Colon (tissue), 2 donors: Measurements from ENCODE around the gene PALLD.
"Not testable (repeated sequence)": the region's sequence is repeated elsewhere in the genome, so short reads cannot be mapped to it uniquely, and the experiment has no call there.

Experiments used
- FAIRE-seq: peaks from 2 replicates; lab custom pipeline; 2012; peaks lifted over from hg19 to GRCh38; lab: Jason Lieb, UNC
- donor health status: control.
- donor health status: control.

Gene PALLD

DNA sequence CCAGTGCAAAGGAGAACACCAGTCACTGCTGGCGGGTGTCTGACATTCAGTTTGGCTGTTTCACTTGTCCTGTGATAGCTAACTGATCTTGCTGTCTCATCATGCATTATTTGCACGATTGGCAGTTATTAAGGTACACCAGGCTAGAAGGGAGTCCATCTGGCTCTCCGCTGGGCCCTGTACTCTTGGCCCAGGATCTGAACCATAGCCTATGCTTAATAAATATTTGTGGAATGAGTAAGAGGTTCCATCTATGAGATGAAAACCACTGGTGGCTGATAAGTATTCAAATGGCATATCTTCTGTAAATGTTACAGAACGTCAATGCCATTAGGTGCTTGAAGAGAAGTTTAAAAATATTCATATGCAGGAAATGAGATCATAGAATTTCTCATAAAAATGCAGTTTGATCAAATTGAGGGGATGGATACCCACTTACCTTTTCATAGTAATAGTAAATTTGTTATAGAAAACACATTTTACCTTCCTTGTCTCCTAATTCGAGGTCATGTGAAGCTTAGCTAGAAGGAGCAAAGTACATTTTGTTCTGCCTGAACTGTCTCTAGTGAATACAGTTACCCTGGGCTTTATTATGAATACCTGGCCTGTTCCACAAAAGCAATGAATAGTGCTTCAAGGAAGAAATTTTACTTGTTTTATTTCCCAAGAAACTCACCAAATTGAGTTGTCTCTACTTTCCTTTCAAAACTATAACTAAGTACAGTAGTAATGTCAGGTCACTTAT lies 299.7 kb downstream of the PALLD start:
- no peak for FAIRE-seq

GRCh38 chr4:168797194-168797593 lies 300.3 kb downstream of the PALLD start:
- no peak for FAIRE-seq

- FAIRE-seq, result no peak
These were observed 301.0 kb downstream of the PALLD start for GRCh38 chr4:168797738-168798375.

DNA sequence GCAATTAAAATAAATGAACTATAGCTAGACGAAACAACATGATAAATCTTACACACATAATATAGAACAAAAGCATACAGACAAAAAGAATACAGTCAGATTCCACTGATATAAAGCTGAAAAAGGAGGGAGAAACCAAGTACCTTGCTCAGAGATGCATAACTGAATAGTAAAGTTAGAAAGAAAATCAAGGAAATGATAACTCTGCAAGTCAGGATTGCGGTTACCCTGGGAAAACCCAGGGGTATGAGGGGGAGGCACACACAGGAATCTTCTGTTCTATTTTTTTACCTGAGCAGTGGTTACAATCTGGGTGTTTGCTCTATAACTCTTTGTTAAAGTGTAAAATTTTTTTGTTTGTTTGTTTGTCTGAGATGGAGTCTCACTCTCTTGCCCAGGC lies 304.1 kb downstream of the PALLD start:
- FAIRE-seq, result no peak

GRCh38 chr4:168802222-168802621 lies 305.4 kb downstream of the PALLD start:
- FAIRE-seq, result no peak

- not testable (repeated sequence) for FAIRE-seq
These were observed 306.2 kb downstream of the PALLD start for GRCh38 chr4:168803052-168803451.

DNA sequence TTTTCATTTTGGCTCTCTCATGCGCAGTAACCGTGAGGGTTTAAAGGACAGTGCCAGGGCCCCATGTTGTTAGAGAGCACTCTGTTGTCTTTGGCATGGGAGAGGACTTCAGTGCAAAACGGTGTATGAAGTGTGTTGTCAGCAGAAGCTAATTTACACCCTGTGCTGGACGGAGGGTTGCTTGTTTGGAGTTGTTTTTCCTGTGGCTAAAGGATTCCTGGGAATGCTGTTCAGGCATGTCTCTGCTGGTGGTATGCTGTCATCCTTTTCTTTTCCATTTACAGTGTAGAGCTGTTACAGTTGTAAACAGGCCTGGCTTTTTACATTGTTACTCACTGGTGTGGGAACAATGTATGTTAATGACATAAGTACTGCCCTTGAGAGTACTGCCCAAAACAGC lies 306.9 kb downstream of the PALLD start:
- no peak for FAIRE-seq

DNA sequence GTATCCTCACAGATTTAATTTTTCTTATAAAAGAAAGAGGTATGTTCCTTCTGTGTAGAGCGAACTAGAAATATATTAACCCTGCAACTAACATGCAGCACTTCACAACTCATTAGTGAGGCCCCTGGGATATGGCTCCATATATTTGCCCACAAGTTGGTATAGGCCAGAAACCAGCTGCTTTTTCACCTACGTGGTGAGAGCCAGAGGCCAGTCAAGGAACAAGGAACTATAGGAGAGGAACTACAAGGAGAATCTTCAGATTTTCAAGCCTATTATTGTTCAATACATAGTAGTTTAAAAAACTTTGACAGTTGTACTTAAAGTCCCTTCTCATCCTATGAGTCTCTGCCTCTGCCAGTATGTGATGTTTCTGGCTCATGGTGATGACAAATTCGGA lies 307.3 kb downstream of the PALLD start:
- no peak for FAIRE-seq

GRCh38 chr4:168805341-168805740 lies 308.5 kb downstream of the PALLD start:
- no peak for FAIRE-seq

DNA sequence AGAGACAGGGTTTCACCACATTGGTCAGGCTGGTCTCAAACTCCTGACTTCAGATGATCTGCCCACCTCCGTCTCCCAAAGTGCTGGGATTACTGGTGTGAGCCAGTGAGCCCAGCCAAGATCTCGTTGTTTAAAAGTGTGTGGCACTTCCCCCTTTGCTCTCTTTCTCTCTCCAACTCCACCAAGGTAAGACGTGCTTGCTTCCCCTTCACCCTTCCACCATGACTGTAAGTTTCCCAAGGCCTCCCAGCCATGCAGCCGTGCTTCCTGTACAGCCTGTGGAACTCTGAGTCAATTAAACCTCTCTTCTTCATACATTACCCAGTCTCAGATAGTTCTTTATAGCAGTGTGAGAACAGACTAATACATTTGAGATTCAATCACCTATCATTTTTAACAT lies 309.4 kb downstream of the PALLD start:
- not testable (repeated sequence) for FAIRE-seq

- no peak for FAIRE-seq
These were observed 314.4 kb downstream of the PALLD start for GRCh38 chr4:168811207-168811606.

GRCh38 chr4:168811786-168812651 lies 315.2 kb downstream of the PALLD start:
- FAIRE-seq, result no peak

- FAIRE-seq, result no peak
These were observed 316.0 kb downstream of the PALLD start for GRCh38 chr4:168812806-168813205.

GRCh38 chr4:168813890-168814289 lies 317.0 kb downstream of the PALLD start:
- no peak for FAIRE-seq

DNA sequence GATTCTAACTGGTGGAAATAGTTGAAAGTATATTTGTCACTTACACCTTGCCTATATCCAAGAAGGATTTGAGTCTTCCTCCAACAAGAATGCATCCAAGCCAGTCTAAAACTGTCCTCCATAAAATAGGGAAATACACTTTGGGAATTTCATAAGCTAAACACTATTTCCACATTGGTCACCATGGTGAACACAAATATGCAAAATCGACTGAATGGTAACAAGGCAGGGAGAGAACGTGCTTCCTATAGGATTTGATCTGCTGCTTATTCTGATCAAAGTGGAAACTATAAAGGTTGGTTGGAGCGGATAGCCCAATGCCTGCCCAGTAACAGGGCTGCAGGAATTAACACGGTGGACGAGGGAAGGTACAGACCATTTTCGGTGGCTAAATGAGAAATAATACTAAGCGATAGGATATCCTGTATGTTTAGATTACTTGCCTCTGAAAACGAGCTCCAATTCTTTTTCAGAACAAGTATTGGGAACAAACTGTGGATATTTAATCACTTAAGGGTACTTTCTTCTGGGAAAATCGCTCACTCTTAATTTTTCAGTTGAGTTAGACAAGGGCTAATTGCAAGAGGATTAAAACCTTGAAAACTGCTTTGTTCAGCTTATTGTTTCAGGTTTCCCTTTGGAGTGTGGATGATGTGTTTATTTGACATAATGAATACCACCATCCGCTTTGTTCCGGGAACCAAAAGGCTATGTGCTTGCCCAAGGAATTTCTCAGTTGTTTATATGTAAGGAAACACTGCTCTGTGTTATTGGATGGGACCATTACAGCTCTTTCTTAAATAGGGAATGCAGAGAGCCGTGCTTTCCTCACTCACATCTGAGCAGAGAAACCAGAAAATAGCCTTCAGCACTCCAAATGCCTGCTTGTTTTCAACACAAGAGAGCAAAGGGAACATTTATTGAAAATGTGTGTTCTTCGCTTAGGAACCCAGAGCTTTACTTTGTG lies 318.8 kb downstream of the PALLD start:
- FAIRE-seq, result no peak

- no peak for FAIRE-seq
These were observed 320.5 kb downstream of the PALLD start for GRCh38 chr4:168817370-168817769.

DNA sequence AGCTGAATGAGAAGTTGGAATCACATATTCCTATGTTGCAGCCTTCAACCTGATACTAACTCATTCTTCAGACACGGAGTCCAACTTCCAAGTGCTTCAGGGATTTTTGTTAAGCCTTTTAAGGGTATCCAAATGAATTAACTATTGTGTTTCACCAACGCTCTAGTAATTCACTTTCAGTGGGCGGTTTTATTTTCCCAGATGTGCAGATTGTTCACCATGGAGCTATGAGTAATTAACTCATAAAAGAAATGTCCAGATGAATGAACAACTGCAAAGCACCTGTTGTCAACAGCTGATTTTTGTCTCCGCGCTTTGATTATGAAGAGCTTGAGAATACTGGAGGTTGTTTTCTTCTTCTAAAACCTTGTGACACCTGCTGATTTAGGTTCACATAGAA lies 325.6 kb downstream of the PALLD start:
- FAIRE-seq, result no peak

GRCh38 chr4:168825975-168826374 lies 329.1 kb downstream of the PALLD start:
- FAIRE-seq, result no peak

DNA sequence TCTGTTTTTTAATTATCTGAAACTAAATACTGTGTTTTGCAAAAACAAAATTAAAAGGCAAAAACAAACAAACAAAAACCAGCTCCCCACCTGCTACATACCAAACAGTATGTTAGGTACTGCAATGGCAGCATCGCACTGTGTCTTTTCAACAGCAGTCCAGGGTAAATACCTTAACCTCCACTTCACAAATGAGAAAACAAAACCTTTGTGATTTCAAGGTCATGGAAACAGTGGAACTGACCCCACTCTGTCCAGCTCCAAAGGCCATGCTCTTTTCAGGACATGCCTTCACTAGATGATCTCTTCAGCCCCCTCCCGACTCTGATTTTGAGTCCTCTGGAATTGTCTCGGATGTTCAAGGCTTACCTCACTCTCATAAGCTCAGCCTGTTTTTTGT lies 329.8 kb downstream of the PALLD start:
- no peak for FAIRE-seq

GRCh38 chr4:168830777-168831512 lies 334.1 kb downstream of the PALLD start:
- no peak for FAIRE-seq

GRCh38 chr4:168831585-168831918 lies 334.7 kb downstream of the PALLD start:
- no peak for FAIRE-seq
